ENCODE results near the gene SKP1. TPM values are rescaled to one million over a fixed set of nuclear protein-coding genes. Genes with fewer than 3 reads are reported as not detected.

Gene SKP1
- total RNA-seq, 2 donors from 2014 or later = 287 to 360 TPM

DNA sequence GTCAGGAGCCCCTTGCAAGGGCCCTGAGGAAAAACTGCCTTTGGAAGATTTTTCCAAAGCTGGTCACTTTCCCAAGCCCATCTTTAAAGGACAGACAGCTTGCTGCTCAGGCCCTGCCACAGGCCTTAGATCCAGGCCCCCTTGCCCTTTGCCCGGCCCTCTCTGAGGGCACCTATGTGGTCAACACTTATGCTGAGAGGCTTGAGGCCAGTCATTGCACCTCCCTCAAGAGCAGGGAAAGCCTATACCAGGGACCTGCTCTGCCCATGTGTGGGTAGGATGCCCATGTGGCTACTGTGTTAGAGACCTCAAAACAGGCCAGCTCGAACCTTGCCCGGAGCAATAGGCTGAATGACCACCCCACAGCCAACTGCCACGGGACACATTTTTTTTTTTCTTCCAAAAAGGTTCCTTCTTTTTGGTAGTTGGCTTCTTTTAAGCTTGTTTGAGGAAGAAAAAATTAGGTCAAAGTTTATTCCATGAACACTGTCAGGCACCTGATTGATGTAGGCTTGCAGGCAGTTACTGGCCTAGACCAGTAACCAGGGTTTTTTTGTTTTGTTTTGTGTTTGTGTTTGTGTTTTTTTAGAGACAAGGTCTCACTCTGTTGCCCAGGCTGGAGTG, 58.4 kb downstream of the SKP1 start:
- TF ChIP-seq, protein P1, sequence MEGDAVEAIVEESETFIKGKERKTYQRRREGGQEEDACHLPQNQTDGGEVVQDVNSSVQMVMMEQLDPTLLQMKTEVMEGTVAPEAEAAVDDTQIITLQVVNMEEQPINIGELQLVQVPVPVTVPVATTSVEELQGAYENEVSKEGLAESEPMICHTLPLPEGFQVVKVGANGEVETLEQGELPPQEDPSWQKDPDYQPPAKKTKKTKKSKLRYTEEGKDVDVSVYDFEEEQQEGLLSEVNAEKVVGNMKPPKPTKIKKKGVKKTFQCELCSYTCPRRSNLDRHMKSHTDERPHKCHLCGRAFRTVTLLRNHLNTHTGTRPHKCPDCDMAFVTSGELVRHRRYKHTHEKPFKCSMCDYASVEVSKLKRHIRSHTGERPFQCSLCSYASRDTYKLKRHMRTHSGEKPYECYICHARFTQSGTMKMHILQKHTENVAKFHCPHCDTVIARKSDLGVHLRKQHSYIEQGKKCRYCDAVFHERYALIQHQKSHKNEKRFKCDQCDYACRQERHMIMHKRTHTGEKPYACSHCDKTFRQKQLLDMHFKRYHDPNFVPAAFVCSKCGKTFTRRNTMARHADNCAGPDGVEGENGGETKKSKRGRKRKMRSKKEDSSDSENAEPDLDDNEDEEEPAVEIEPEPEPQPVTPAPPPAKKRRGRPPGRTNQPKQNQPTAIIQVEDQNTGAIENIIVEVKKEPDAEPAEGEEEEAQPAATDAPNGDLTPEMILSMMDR (IDR thresholded peaks at IDR 0.05) = no peak

GRCh38 chr5:134116789-134117761, 59.7 kb downstream of the SKP1 start:
- no peaks in the 10 kb centered on the region for H3K9me3 ChIP-seq
- no peak overlapping the region for H3K4me3 ChIP-seq
- no peaks in the 10 kb centered on the region for H3K27me3 ChIP-seq
- H3K4me1 ChIP-seq = peaks cover 0 to 24% of the 10 kb centered on the region in 2 donors
- TF ChIP-seq, protein P1 (IDR thresholded peaks at IDR 0.05) = no peak
- no peaks in the 10 kb centered on the region for H3K36me3 ChIP-seq
- no peak for DNase-seq (ENCODE audit: low spot score)
- no peak overlapping the region for H3K27ac ChIP-seq

More for the DNA sequence above, 58.4 kb downstream of the SKP1 start:
- H3K4me1 ChIP-seq = peaks cover 0 to 20% of the 10 kb centered on the region in 2 donors
- no peak overlapping the region for H3K4me3 ChIP-seq
- DNase-seq (ENCODE audit: low spot score) = no peak
- no peaks in the 10 kb centered on the region for H3K9me3 ChIP-seq
- H3K27me3 ChIP-seq = no peaks in the 10 kb centered on the region
- H3K36me3 ChIP-seq = no peaks in the 10 kb centered on the region
- no peak overlapping the region for H3K27ac ChIP-seq

- TF ChIP-seq, protein P1 (IDR thresholded peaks at IDR 0.05) = no peak
- Histone ChIP-seq H3K27ac (no peak overlapping the region), H3K9me3 (no peaks in the 10 kb centered on the region), H3K4me1 (peaks cover 0 to 24% of the 10 kb centered on the region in 2 donors), H3K27me3 (no peaks in the 10 kb centered on the region), H3K4me3 (no peak overlapping the region), H3K36me3 (no peaks in the 10 kb centered on the region)
- DNase-seq (ENCODE audit: low spot score) = no peak
These were observed 60.5 kb downstream of the SKP1 start for GRCh38 chr5:134116286-134116685.

DNA sequence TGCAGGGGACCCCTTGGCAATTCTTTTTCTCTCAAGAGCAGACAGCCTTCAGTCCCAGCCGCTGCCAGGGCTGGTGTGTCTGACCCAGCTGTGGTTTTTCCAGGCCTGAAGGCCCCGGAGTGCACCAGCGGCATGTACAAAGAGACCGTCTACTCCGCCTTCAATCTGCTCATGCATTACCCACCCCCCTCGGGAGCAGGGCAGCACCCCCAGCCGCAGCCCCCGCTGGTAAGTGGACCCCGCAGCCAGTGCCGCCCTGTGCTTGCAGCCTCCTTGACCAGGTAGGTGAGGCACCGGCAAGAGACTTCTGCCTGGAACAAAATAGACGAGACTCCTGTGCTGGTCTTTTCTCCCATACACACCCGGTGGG, 61.0 kb downstream of the SKP1 start:
- H3K27ac ChIP-seq = no peak overlapping the region
- TF ChIP-seq, protein P1 (IDR thresholded peaks at IDR 0.05) = no peak
- no peaks in the 10 kb centered on the region for H3K27me3 ChIP-seq
- peak overlapping the region in 1 of 2 donors; percentile 62 for H3K4me3 ChIP-seq
- DNase-seq (ENCODE audit: low spot score) = no peak
- H3K4me1 ChIP-seq = peaks cover 0 to 24% of the 10 kb centered on the region in 2 donors
- H3K9me3 ChIP-seq = no peaks in the 10 kb centered on the region
- no peaks in the 10 kb centered on the region for H3K36me3 ChIP-seq

DNA sequence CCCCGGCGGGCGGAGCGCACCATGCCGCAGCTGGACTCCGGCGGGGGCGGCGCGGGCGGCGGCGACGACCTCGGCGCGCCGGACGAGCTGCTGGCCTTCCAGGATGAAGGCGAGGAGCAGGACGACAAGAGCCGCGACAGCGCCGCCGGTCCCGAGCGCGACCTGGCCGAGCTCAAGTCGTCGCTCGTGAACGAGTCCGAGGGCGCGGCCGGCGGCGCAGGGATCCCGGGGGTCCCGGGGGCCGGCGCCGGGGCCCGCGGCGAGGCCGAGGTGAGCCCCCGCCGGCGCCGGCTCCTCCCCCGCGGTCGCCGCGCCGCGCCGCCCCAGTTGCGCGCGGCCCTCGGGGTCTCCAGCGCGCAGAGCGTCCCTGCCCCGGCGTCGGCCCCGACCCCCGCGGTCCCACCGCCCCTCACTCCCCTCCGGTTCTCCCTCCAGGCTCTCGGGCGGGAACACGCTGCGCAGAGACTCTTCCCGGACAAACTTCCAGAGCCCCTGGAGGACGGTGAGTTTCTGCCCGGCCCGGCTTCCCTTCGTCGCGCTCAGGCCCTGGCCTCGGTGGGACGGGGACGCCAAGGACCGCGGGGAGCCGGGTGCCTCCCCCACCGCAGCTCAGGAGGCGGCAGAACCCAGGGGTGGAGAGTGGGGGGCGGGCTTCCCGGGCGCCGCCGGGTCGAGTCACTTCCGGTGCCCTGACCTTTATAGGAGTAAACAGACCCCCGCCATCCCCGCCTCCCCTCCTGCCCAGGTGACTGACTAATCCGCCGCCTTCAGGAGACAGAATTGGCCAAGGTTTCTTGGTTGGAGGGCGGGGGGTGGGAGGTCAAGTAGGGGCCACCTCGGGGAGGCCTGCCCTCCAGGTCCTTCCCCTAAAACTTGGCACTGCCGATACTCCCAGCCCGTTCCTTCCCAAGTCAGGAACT, 61.6 kb downstream of the SKP1 start:
- Histone ChIP-seq H3K4me3 (peak overlapping the region; percentile 56 to 62), H3K9me3 (no peaks in the 10 kb centered on the region), H3K27ac (no peak overlapping the region), H3K4me1 (peaks cover 0 to 24% of the 10 kb centered on the region in 2 donors), H3K36me3 (no peaks in the 10 kb centered on the region), H3K27me3 (no peaks in the 10 kb centered on the region)
- TF ChIP-seq, protein P1 (IDR thresholded peaks at IDR 0.05) = no peak
- DNase-seq (ENCODE audit: low spot score) = no peak
